ENCODE data around the gene MTPN. TPM values are rescaled to one million over a fixed set of nuclear protein-coding genes. Genes with fewer than 3 reads are reported as not detected.

MTPN gene
- total RNA-seq, 1 donor from 2014 or later, result 103 TPM

- no peak for DNase-seq (ENCODE audit: low spot score)
Observed at GRCh38 chr7:135889823-135890222, 87.3 kb downstream of the MTPN start.

DNA sequence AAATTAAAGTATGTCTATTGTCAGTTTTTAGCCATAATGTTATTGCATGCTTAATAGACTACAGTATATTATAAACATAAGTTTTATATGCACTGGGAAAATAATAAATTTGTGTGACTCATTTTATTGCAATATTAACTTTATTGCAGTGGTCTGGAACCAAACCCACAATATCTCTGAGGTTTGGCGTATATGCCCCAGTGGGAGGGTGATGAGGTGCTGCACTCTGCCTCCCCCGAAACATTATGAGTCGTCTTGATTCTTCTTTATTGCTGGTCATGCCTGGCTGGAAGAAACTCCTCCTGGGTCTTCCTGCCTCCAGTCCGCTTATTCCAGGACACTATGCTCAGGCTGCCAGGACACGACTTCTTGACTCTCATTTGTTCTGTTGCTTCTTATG is 88.4 kb downstream of the MTPN start:
- DNase-seq (ENCODE audit: low spot score), result no peak

DNA sequence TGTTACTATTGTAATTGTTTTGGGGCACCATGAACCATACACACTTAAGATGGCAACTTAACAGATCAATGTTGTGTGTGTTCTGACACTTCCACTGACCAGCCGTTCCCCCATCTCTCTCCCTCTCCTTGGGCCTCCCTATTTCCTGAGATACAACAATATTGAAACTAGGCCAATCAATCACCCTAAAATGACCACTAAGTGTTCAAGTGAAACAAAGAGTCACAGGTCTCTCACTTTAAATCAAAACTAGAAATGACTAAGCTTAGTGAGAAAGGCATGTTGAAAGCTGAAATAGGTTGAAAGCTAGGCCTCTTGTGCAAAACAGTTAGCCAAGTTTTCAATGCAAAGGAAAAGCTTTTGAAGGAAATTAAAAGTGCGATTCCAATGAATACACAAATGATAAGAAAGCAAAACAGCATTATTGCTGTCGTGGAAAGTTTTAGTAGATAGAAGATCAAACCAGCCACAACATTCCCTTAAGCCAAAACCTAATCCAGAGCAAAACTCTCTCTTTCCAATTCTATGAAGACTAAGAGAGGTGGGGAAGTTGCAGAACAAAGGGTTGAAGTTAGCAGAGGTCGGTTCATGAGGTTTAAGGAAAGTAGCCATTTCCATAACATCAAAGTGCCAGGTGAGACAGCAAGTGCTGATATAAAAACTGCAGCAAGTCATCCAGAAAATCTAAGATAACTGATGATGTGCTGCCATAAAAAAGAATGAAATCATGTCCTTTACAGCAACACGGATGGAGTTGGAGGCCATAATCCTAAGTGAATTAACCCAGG is 90.6 kb downstream of the MTPN start:
- no peak for DNase-seq (ENCODE audit: low spot score)

DNA sequence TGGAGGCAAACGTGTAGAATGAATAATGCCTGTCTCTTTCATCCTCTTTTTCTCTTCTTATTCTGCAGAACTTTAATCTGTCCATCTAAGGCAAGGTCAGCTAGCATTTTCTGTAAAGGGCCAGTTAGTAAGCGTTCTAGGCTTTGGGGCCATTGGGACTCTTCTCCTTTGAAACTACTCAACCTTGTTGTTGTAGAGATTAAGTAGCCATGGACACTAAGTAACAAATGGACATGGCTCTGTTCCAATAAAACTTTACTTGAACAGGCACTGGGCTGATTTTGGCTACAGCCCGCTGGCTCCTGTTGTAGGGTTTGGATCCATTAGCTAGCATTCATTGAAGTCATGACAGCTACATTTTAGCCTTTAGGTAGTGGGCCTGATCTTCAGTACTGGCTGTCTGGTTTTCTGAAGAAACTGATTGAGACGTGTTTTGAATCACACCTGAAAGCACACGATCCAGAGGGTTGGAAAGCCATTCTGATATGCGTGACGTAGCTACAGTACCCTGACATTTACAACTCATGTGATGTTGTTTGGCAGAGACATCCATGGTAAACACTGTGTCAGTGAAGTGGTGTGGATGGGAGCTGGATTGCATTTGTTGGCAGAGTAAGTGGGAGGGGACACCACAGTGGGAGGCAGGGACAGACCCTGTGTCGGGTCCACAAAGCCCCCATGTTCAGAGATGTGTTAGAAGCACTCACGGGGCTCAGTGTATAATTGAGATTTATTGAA is 92.5 kb downstream of the MTPN start:
- DNase-seq (ENCODE audit: low spot score), result no peak

DNA sequence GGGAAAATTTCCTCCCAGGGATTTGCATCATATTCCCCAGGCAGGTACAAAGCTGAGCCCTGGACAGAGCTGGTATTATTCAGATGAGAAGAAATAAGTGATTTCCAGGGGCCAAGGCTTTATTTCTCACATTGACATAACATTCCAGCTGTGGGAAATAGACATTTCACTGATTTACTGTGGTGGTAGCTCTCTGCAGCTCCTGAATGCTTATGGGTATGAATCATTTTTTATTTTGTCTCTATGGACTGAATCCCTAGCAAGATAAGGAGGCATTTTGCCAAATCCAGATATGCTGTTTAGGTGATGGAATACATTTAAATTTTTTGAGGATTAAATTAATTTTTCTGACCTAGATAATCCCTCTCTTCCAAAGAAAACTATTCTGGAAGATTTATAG is 97.9 kb downstream of the MTPN start:
- DNase-seq (ENCODE audit: low spot score), result no peak

DNA sequence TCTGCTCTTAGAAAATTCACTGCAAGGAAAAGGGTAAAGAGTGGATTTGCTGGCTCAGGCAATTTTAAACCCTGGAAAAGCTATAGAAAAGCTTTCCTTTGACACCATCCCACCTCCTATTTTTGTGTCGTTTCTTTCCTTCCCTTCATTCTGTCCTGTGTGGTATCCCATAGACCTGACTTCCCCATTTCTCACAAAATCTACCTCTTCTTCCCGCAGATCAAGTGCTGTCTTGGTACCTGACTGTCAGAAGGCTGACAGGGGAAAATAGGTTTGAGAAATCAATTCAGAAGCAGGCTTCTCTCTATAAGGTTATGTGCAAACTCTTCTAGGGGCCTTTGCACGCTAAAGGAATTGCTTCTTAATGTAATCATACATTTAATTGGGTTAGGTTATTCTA is 98.9 kb downstream of the MTPN start:
- DNase-seq (ENCODE audit: low spot score), result no peak

DNA sequence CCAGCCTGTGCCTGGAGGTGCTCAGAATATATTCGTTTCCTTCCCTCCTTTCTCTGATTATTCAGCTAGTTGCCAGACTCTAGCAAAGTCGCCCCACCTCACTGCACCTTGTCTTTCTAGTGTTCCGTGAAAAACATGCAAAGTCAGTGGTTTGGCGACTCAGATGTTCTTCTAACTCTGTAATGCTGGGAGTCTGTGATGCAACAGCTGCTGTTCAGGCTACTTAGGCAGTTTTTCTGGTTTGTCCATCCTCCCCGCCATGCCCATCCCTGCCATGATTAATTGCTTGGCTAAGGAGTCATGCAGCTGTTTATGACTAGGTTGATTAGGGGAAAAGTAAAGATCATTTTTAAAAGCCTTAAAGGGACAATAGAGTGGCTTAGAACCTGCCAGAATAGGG is 99.4 kb downstream of the MTPN start:
- no peak for DNase-seq (ENCODE audit: low spot score)

Other genes with a start within 250 kb of the MTPN start
- gene SLC13A4, start 249.2 kb downstream of the MTPN start, total RNA-seq, result not detected
- gene FAM180A, start 228.5 kb downstream of the MTPN start, total RNA-seq, result 4.8 TPM